Measurements from ENCODE around the gene DHX16.

- TF ChIP-seq CTCF (IDR thresholded peaks at IDR 0.05), result no peak
- no peak for TF ChIP-seq POLR2A (IDR thresholded peaks at IDR 0.05)
Observed at GRCh38 chr6:30645989-30646388, 26.8 kb downstream of the DHX16 start.

All from gastroesophageal sphincter (tissue), 3 donors.